ENCODE data around the gene MFSD6. TPM values are rescaled to one million over a fixed set of nuclear protein-coding genes. Genes with fewer than 3 reads are reported as not detected.

The MFSD6 gene
- total RNA-seq, 2 experiments from 2014 or later: 30.1 to 35.4 TPM

DNA sequence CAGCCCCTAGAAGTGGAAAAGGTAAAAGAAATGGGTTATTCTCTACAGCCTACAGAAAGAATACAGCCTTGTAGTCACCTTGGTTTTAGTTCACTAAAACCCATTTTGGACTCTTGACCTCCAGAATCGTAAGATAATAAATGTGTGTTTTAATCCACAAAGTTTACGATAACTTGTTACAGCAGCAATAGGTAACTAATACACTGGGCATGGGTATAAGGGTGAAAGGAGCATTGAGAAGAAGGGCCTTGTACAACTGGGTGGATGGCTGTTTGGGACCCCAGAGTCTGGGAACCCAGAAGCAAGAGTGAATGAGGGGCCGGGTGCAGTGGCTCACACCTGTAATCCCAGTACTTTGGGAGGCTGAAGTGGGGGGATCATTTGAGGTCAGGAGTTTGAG lies 2.2 kb upstream of the MFSD6 start:
- no peaks in the 10 kb centered on the region for H3K9me3 Mint-ChIP-seq (ENCODE audit: low read depth)
- H3K36me3 Mint-ChIP-seq (ENCODE audit: low read depth): no peaks in the 10 kb centered on the region
- ATAC-seq (no peak), DNase-seq (no peak)
- ChIA-PET POLR2A (no interaction called here), CTCF (interaction anchor here (1.2 to 1.4 kb wide), 2 partner anchors 13 to 319 kb away, joined by 3 read pairs; no protein-coding TSS in a partner anchor)
- intact Hi-C loops (cut with DNase I, micrococcal nuclease): loop anchor here (2.0 to 10.0 kb wide), 8 partner anchors 84 to 961 kb away; partner anchors contain the start of genes GLS (in 2 of the 2), NAB1 (in 1 of the 2), STAT1 (in 1 of the 2) and WDR75 (in 1 of the 2)
- H3K27me3 Mint-ChIP-seq: no peaks in the 10 kb centered on the region
- peaks cover 23% of the 10 kb centered on the region for H3K4me1 Mint-ChIP-seq
- H3K27ac Mint-ChIP-seq: no peak overlapping the region
- no peak overlapping the region for H3K4me3 Mint-ChIP-seq

DNA sequence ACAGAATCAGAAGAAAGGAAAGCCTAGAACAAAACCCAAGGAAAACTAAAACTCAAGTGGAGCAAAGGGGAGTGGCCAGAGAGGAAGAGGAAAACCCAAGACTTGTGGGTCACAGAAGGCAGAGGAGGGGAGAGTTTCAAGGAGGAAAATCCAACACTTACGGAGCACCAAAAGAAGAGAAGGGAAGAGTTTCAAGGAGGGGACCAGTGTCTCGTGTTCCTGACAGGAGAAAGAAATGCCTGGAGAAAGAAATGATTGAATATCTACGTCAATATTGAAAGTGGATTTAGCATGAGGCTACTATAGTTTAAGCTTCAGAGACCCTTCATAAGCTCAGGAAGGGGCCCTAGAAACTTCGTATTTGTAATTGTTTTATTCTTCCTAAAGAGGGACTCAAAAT lies 1.4 kb upstream of the MFSD6 start:
- no peak for ATAC-seq
- Mint-ChIP-seq H3K4me3 (no peak overlapping the region), H3K36me3 (ENCODE audit: low read depth) (peaks cover 2% of the 10 kb centered on the region)

DNA sequence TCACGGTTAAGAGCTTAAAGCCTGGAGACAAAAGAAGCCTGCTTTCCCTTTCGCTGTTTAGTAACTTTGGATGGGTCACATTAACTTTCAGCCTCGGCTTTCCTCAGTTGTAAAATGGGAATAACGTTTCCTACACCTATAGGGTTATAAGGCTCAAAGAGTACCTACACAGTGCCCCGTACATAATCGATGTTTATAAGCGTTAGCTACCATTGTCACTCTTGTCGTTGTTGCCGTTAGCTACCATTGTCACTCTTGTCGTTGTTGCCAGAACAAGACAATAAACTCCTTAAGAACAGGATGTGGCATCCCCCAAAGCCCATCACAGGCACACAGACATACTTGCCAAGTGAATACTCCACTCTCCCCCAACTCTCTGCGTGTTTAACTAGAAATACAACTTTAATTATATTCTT lies 901 bp upstream of the MFSD6 start:
- POLR2A ChIA-PET: interaction anchor here (0.8 to 1.2 kb wide), 3 partner anchors 131 to 473 kb away, joined by 3 read pairs; partner anchors contain the start of gene GLS
- H3K36me3 Mint-ChIP-seq (ENCODE audit: low read depth): peaks cover 2% of the 10 kb centered on the region
- CTCF ChIA-PET: interaction anchor here (0.6 to 1.4 kb wide), 6 partner anchors 8 to 736 kb away, joined by 3 to 6 read pairs (median 3); no protein-coding TSS in a partner anchor
- no peaks in the 10 kb centered on the region for H3K9me3 Mint-ChIP-seq (ENCODE audit: low read depth)
- DNase-seq: peak; percentile 58
- H3K27me3 Mint-ChIP-seq: no peaks in the 10 kb centered on the region
- intact Hi-C loops (cut with DNase I, micrococcal nuclease): loop anchor here (1.0 to 10.0 kb wide), 7 partner anchors 85 to 962 kb away; partner anchors contain the start of genes GLS (in 1 of the 2), NAB1 (in 1 of the 2), NEMP2 (in 1 of the 2) and STAT1 (in 1 of the 2)
- H3K4me3 Mint-ChIP-seq: peak overlapping the region; percentile 75
- H3K4me1 Mint-ChIP-seq: peaks cover 34% of the 10 kb centered on the region
- H3K27ac Mint-ChIP-seq: peak overlapping the region; percentile 78
- ATAC-seq: peak; percentile 14

More for the DNA sequence above, 1.4 kb upstream of the MFSD6 start:
- ChIA-PET CTCF (interaction anchor here (0.6 to 1.4 kb wide), 6 partner anchors 9 to 735 kb away, joined by 3 to 6 read pairs (median 3); no protein-coding TSS in a partner anchor), POLR2A (interaction anchor here (0.8 to 1.2 kb wide), 3 partner anchors 131 to 474 kb away, joined by 3 read pairs; partner anchors contain the start of gene GLS)
- intact Hi-C loops (cut with DNase I, micrococcal nuclease): loop anchor here (1.0 to 10.0 kb wide), 7 partner anchors 85 to 962 kb away; partner anchors contain the start of genes GLS (in 1 of the 2), NAB1 (in 1 of the 2), NEMP2 (in 1 of the 2) and STAT1 (in 1 of the 2)
- no peak for DNase-seq
- Mint-ChIP-seq H3K9me3 (ENCODE audit: low read depth) (no peaks in the 10 kb centered on the region), H3K4me1 (peaks cover 30% of the 10 kb centered on the region), H3K27ac (no peak overlapping the region), H3K27me3 (no peaks in the 10 kb centered on the region)

DNA sequence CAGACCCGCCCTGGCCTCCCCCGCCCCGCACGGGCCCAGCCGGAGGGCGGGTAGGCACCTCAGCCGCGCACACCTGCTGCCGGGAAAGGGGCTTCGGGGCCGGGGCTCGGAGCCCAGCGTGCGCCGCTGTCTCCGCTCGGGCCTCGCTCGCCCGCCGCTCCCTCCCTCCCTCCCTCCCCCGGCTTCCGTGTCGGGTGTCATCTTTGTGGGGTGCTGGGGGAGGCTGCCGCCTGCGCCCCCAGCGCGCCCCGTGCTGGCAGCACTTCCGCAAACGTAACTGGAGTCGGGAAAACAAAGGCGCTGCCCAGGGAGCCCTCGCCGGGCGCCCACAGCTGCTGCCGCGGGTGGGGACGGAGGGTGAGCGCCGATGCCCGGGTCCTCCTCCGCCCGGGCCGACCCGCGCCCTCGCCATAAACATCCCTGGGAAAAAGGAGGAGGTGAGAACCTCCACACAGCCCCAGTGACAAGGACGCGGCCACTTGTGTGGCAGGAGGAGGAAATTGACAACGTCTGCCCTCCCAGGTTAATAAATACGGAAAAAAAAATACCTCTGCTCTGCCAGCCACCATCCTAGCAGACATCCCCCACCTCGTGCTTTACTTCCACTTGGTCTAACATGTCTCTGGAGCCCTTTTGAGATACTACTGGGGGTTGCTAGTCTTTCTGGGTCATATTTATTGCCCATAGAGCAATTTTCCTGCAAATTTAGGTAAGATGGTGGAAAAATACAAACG lies 550 bp downstream of the MFSD6 start:
- DNase-seq: peak; percentile 82
- ChIA-PET CTCF (no interaction called here), POLR2A (no interaction called here)
- Mint-ChIP-seq H3K9me3 (ENCODE audit: low read depth) (no peaks in the 10 kb centered on the region), H3K27ac (peak overlapping the region; percentile 90), H3K4me3 (peak overlapping the region; percentile 81), H3K27me3 (no peaks in the 10 kb centered on the region), H3K36me3 (ENCODE audit: low read depth) (peaks cover 7% of the 10 kb centered on the region), H3K4me1 (peaks cover 45% of the 10 kb centered on the region)
- ATAC-seq: peak; percentile 50
- intact Hi-C loops (cut with DNase I, micrococcal nuclease): loop anchor here (1.0 to 10.0 kb wide), 11 partner anchors 86 to 964 kb away; partner anchors contain the start of genes GLS (in 1 of the 2), HIBCH (in 1 of the 2), NAB1 (in 1 of the 2) and NEMP2 (in 1 of the 2)

DNA sequence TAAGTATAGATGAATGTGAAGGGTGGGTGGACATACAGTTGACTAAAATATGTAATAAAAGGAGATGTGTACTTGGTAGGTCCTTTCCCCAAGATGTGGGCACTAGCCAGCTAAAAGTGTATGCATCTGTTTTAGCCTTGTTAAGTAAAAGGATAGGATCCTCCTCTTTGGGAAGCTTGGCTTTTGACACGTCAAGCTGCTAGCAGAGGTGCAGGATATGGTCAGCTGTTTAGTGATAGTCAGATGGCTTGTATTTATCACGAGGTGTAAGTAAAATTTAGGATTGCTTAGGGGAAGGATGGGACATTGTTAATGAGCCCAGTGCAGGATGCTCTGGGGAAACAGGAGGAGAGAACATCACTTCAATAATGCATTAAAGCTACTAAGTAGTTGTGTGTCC lies 1.5 kb downstream of the MFSD6 start:
- CTCF ChIA-PET: interaction anchor here (0.9 to 1.3 kb wide), 2 partner anchors 10 to 16 kb away, joined by 3 to 8 read pairs; no protein-coding TSS in a partner anchor
- POLR2A ChIA-PET: no interaction called here
- H3K9me3 Mint-ChIP-seq (ENCODE audit: low read depth): no peaks in the 10 kb centered on the region

DNA sequence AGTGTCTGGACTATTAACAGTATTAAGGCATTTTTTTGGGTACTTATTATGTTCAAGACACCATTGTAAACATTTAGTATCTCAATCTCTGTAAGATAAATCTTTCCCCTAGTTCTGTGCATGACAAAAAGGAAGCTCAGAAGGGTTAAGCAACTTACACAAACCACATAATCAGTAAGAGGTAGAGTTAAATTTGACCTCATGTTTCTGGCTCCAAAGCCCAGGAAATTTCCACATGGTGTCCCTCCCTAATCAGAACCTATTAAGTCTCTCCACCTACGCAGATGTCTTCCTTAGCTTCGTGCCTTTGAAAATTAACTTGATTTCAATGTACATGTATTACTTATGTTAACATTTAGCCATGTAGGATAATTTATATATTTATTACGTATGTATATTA lies 2.0 kb downstream of the MFSD6 start:
- ATAC-seq: no peak
- POLR2A ChIA-PET: no interaction called here
- no peaks in the 10 kb centered on the region for H3K9me3 Mint-ChIP-seq (ENCODE audit: low read depth)
- no peak for DNase-seq
- H3K36me3 Mint-ChIP-seq (ENCODE audit: low read depth): peaks cover 7% of the 10 kb centered on the region
- peaks cover 53% of the 10 kb centered on the region for H3K4me1 Mint-ChIP-seq
- CTCF ChIA-PET: interaction anchor here (0.7 to 1.3 kb wide), 4 partner anchors 9 to 67 kb away, joined by 3 to 8 read pairs (median 4); partner anchors contain the start of gene INPP1
- peak overlapping the region; percentile 81 for H3K4me3 Mint-ChIP-seq
- H3K27me3 Mint-ChIP-seq: no peaks in the 10 kb centered on the region
- intact Hi-C loops (cut with DNase I, micrococcal nuclease): no loop called here
- peak overlapping the region; percentile 90 for H3K27ac Mint-ChIP-seq

More for the DNA sequence above, 1.5 kb downstream of the MFSD6 start:
- Mint-ChIP-seq H3K4me1 (peaks cover 53% of the 10 kb centered on the region), H3K4me3 (peak overlapping the region; percentile 81), H3K36me3 (ENCODE audit: low read depth) (peaks cover 7% of the 10 kb centered on the region), H3K27me3 (no peaks in the 10 kb centered on the region), H3K27ac (peak overlapping the region; percentile 90)
- intact Hi-C loops (cut with DNase I, micrococcal nuclease): loop anchor here (2.0 to 10.0 kb wide), 7 partner anchors 87 to 965 kb away; partner anchors contain the start of genes GLS (in 1 of the 2), NAB1 (in 1 of the 2), STAT1 (in 1 of the 2) and WDR75 (in 1 of the 2)
- DNase-seq: no peak
- no peak for ATAC-seq

DNA sequence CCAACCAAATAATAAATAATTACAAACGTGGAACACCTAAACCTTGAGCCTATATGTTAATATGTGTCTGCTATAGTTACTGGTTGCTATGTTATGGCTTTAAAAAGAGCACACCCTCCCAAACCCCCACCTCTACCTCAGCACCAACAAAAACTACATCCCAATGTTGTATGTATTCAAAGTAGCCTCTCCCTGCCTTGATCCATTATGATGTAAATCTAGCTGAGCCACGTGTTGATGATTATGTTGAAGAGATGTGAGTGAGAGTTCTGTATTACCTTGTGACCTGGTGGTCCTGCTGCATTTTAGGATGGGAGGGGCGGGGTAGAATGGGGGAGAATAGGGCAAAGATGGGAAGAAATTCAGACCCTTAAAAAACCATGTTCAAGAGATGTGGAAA lies 4.8 kb downstream of the MFSD6 start:
- Mint-ChIP-seq H3K27me3 (no peaks in the 10 kb centered on the region), H3K9me3 (ENCODE audit: low read depth) (no peaks in the 10 kb centered on the region), H3K4me1 (peaks cover 67% of the 10 kb centered on the region), H3K36me3 (ENCODE audit: low read depth) (peaks cover 12% of the 10 kb centered on the region), H3K4me3 (no peak overlapping the region), H3K27ac (no peak overlapping the region)
- DNase-seq (no peak), ATAC-seq (no peak)
- intact Hi-C loops (cut with DNase I, micrococcal nuclease): no loop called here
- POLR2A ChIA-PET: no interaction called here
- CTCF ChIA-PET: interaction anchor here (0.9 kb wide), 1 partner anchor 15 kb away, joined by 3 read pairs; no protein-coding TSS in a partner anchor

DNA sequence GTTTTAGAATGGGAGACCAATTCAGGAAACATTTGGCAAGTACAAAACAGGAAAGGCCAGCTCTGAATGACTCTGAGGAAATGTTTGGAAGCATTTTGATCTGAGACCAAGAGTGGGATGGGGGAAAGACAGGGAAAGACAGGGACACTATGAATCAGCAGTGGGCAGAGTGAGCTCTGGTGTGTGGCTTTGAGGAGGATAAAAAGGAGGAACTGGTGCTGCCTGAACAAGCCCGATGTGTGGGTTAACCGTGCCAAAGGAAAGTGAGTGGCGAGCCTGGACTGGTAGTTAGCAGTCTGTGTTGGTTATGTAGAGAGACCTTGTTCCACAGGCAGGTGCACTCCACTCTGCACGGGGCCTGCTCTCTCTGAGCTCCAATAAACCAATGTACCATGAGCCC lies 5.3 kb downstream of the MFSD6 start:
- intact Hi-C loops (cut with DNase I, micrococcal nuclease): no loop called here
- peaks cover 67% of the 10 kb centered on the region for H3K4me1 Mint-ChIP-seq
- DNase-seq (no peak), ATAC-seq (no peak)
- ChIA-PET POLR2A (no interaction called here), CTCF (interaction anchor here (0.9 kb wide), 1 partner anchor 14 kb away, joined by 3 read pairs; no protein-coding TSS in a partner anchor)
- H3K27ac Mint-ChIP-seq: peak overlapping the region; percentile 12
- peaks cover 13% of the 10 kb centered on the region for H3K36me3 Mint-ChIP-seq (ENCODE audit: low read depth)
- no peaks in the 10 kb centered on the region for H3K27me3 Mint-ChIP-seq
- no peak overlapping the region for H3K4me3 Mint-ChIP-seq
- H3K9me3 Mint-ChIP-seq (ENCODE audit: low read depth): no peaks in the 10 kb centered on the region

DNA sequence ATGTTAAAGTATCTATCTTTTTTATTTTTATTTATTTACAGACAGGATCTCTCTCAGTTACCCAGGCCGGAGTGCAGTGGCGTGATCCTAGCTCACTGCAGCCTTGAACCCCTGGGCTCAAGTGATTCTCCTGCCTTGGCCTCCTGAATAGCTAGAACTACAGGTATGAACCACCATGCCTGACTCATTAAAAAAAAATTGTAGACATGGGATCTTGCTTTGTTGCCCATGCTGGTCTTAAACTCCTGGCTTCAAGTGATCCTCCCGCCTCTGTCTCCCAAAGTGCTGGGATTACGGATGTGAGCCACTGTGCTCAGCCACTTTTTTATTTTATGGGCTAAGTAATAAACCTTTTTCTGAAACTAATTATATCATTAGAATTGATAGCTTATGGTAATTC lies 7.1 kb downstream of the MFSD6 start:
- POLR2A ChIA-PET: no interaction called here
- DNase-seq (no peak), ATAC-seq (peak; percentile 43)
- CTCF ChIA-PET: interaction anchor here (0.8 to 1.8 kb wide), 7 partner anchors 8 to 239 kb away, joined by 3 to 6 read pairs (median 3); no protein-coding TSS in a partner anchor
- peak overlapping the region; percentile 77 for H3K27ac Mint-ChIP-seq
- no peaks in the 10 kb centered on the region for H3K9me3 Mint-ChIP-seq (ENCODE audit: low read depth)
- no peaks in the 10 kb centered on the region for H3K27me3 Mint-ChIP-seq
- H3K36me3 Mint-ChIP-seq (ENCODE audit: low read depth): peaks cover 18% of the 10 kb centered on the region
- no peak overlapping the region for H3K4me3 Mint-ChIP-seq
- intact Hi-C loops (cut with DNase I, micrococcal nuclease): no loop called here
- peaks cover 67% of the 10 kb centered on the region for H3K4me1 Mint-ChIP-seq

DNA sequence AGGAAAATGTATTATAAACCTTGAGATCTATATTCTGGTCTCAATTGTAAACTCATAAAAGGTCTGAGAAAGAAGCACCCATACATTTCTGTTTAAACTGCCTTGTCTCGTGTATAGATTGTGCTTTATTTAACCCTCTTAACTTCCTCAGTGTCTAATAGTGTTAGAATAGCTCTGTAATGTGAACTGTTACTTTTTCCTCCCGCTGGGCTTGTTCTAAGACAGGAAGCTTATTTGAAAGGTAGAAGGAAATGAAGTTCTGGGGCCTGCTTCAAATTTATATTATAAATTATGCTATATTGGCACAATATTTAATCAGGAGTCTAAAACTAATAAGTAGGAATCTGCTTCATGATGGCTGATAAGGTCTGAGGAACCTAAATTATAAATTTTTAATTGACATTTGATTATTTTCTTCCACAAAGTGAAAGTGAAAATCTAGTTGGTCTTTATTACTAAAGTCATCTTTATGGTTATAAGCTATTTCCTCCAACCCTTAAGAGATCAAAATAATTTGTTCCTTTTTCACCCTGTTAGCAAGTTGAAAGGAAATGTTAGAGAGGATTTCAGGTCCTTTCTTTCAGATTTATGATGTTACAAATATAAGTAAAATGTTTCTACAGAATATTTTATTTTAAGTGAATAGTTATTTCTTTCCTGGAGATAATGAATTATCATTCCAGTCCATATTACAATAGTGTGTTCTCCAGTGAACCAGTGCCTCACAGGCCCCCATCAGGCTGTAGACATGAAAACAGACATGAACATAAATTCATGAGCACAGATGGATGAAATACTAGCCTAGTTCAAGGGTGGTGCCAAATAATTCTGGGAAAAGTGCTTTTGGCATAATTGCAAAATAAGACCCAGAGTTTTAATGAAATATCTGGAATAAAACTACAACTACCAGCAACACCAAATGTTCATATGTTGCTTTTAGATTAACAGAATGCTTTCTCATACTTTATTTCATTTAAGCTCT lies 7.9 kb downstream of the MFSD6 start:
- no peak for DNase-seq
- ChIA-PET POLR2A (interaction anchor here (0.5 kb wide), 1 partner anchor 248 kb away, joined by 3 read pairs; no protein-coding TSS in a partner anchor), CTCF (interaction anchor here (0.6 to 1.1 kb wide), 7 partner anchors 9 to 1328 kb away, joined by 3 to 6 read pairs (median 3); no protein-coding TSS in a partner anchor)
- H3K27me3 Mint-ChIP-seq: no peaks in the 10 kb centered on the region
- H3K9me3 Mint-ChIP-seq (ENCODE audit: low read depth): no peaks in the 10 kb centered on the region
- H3K27ac Mint-ChIP-seq: peak overlapping the region; percentile 77
- intact Hi-C loops (cut with DNase I, micrococcal nuclease): no loop called here
- peaks cover 21% of the 10 kb centered on the region for H3K36me3 Mint-ChIP-seq (ENCODE audit: low read depth)
- peak; percentile 57 for ATAC-seq
- H3K4me1 Mint-ChIP-seq: peaks cover 69% of the 10 kb centered on the region
- peak overlapping the region; percentile 14 for H3K4me3 Mint-ChIP-seq
